ENCODE data around the gene SUPT20HL2.
"Not testable (repeated sequence)": the region's sequence is repeated elsewhere in the genome, so short reads cannot be mapped to it uniquely, and the experiment has no call there.

Gene SUPT20HL2

DNA sequence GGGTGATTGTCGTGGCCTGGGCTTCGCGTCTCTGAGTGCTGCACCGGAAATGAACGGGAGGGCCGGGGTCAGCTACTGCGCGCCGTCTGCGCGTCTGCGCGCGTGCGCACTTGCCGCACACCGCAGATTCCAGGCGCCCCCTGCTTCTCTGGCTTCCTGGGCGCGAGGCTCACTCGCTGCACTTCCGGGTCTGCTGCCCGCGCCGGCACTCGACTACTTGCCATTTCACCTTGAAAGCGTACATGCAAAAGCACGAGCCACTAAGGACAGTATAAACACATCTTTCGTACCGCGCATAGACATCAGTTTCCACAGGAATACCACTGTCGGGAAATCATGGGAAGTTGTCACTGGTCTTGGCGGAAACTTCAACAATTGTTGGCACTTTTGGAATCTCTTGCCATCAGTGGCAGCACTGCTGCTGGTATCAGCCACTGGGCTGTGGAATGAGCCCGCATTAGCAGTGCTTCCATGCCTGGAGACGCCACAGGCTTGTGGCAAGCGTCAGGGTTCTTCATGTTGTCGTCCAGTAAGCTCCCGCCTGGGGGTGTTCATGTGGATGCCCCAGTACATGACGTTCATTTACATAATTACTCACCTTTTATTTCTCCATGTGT is at the start of gene SUPT20HL2:
Gene SUPT20HL2 (minus strand): TSS at position 51 of the 617 bp plus-strand sequence. CDS start 754 bp downstream, outside the sequence.
- no peak within 1 kb of the TSS for H3K4me3 ChIP-seq (ENCODE audit: low read depth, low read length)
- TF ChIP-seq, protein P1, sequence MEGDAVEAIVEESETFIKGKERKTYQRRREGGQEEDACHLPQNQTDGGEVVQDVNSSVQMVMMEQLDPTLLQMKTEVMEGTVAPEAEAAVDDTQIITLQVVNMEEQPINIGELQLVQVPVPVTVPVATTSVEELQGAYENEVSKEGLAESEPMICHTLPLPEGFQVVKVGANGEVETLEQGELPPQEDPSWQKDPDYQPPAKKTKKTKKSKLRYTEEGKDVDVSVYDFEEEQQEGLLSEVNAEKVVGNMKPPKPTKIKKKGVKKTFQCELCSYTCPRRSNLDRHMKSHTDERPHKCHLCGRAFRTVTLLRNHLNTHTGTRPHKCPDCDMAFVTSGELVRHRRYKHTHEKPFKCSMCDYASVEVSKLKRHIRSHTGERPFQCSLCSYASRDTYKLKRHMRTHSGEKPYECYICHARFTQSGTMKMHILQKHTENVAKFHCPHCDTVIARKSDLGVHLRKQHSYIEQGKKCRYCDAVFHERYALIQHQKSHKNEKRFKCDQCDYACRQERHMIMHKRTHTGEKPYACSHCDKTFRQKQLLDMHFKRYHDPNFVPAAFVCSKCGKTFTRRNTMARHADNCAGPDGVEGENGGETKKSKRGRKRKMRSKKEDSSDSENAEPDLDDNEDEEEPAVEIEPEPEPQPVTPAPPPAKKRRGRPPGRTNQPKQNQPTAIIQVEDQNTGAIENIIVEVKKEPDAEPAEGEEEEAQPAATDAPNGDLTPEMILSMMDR (conservative IDR thresholded peaks at IDR 0.05; ENCODE audit: low read depth, low read length), result no peak
- no peak for DNase-seq (ENCODE audit: low read depth)

DNA sequence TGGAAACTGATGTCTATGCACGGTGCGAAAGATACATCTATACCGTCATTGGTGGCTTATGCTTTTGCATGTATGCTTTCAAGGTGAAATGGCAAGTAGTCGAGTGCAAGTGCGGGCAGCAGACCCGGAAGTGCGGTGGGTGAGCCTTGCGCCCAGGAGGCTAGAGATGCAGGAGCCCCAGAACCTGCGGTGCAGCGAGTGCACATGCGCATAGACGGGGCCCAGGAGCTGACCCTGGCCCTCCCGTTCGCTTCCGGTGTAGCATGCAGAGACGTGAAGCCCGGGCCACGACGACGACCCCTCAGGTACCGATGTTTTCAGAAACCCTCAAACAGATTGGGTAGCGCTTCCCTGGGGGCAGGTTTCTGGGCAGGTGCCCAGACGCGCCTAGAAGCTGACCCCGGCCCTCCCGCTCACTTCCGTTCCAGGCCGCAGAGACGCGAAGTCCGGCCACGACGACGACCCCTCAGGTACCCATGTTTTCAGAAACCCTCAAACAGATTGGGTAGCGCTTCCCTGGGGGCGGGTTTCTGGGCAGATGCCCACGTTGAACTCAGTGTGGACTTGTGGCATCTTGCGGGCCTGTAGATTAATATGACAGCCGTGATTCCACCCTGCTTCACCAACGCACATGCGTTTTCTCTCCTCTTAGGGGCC is 48.3 kb upstream of the SUPT20HL2 start:
- H3K4me3 ChIP-seq (ENCODE audit: low read depth, low read length); DNase-seq (ENCODE audit: low read depth): not testable (repeated sequence)

DNA sequence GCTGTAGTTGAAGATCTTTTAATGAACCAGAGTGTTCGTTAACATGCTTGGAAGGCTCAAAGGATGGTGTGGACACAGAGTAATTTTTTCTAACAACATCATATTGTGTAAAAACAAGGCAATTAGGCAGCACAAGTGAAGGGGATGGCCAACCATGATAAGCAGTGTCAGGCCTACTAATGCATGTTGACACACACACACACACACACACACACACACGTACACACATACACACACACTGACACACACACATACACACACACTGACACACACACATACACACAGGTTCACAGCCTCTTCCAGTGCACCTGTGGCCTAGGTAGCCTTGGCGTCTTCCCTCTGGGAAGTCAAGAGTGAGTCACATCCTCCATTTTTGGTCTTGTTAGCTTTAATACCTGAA is 46.4 kb upstream of the SUPT20HL2 start, which contains the start of gene SUPT20HL1:
Gene SUPT20HL1 (plus strand): TSS at position 368 of the 400 bp plus-strand sequence. CDS start 2,122 bp downstream, outside the sequence.
- TF ChIP-seq, protein P1 (conservative IDR thresholded peaks at IDR 0.05; ENCODE audit: low read depth, low read length), result no peak
- no peak within 1 kb of the TSS for H3K4me3 ChIP-seq (ENCODE audit: low read depth, low read length)
- no peak for DNase-seq (ENCODE audit: low read depth)

DNA sequence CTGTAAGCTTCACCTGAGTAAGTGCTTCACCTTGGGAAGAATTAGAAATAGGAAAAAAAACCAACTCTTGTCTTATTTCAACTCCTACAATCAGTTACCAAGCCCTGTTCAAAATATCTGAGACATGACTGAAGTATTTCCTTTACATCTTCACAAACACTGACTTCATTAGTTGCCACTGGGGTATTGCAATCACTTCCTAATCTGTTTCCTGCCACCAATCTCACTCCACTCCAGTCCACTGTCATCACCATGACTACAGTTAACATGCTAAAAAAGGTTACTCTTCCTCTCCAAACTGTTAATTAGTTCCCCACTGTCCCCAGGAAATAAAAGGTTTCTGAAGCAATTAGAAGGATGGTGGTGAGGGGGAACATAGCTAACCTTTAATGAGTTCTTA is 43.2 kb upstream of the SUPT20HL2 start:
- TF ChIP-seq, protein P1 (conservative IDR thresholded peaks at IDR 0.05; ENCODE audit: low read depth, low read length), result no peak
- no peak overlapping the region for H3K4me3 ChIP-seq (ENCODE audit: low read depth, low read length)
- peak; percentile 30 for DNase-seq (ENCODE audit: low read depth)

DNA sequence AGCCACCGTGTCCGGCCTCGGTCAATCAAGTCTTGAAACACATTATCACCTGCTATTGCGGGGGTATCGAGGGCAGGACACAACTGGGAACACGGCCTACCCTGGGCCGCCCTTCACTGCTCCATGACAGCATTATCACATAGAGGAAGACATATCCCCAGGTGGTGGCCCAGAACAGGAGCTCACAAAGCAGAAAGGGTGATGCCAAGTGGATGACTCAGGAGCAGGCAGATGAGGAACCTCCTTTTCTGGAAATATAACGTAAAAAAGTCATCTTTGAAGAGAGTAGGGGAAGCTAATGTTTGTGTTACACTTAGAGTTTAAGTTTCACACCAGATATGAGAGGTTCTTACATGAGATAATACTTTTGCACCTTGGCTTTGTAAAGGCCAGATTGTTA is 41.2 kb upstream of the SUPT20HL2 start:
- TF ChIP-seq, protein P1 (conservative IDR thresholded peaks at IDR 0.05; ENCODE audit: low read depth, low read length), result no peak
- H3K4me3 ChIP-seq (ENCODE audit: low read depth, low read length), result no peak overlapping the region
- DNase-seq (ENCODE audit: low read depth), result no peak

DNA sequence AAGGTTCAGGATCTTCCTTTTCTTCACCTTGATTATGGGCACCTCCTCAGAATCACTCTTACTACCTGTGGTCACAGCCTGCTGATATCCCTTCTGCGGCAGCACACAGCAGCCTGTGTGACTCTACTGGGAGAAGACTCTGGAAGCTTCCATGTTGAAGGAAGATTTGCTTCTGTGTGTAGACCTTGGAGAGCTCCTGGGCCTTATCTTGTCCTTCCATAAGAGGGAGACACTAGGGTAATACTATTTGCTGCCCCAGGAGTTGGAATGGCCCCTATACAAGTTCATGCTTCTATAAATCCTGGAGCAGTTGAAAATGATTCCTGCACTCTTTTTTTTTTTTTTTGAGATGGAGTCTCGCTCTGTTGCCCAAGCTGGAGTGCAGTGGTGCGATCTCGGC is 36.3 kb upstream of the SUPT20HL2 start:
- H3K4me3 ChIP-seq (ENCODE audit: low read depth, low read length), result no peak overlapping the region
- DNase-seq (ENCODE audit: low read depth), result no peak
- TF ChIP-seq, protein P1 (conservative IDR thresholded peaks at IDR 0.05; ENCODE audit: low read depth, low read length), result no peak

DNA sequence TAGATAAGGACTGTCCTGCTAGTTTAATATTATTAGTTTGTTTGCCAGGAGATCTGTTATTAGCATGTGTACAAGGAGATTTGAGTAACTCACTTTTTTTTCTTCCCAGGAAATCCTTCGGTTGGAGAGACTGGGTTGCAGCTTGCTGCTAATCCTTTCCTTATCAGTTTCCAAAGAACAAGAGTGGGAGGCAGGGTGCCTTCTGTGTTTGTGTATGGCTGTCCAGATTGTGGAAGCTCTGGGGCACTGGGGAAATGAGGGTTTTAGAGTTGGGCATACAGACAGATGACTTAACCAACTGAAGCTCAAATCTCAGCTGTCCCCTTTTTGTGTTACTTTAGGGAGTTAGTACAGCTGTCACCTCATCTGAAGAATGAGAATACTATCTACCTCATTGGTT is 34.0 kb upstream of the SUPT20HL2 start:
- no peak for DNase-seq (ENCODE audit: low read depth)
- TF ChIP-seq, protein P1 (conservative IDR thresholded peaks at IDR 0.05; ENCODE audit: low read depth, low read length), result no peak
- no peak overlapping the region for H3K4me3 ChIP-seq (ENCODE audit: low read depth, low read length)
